ENCODE data around the gene TMEM63C. TPM values are rescaled to one million over a fixed set of nuclear protein-coding genes. Genes with fewer than 3 reads are reported as not detected.
"Not testable (repeated sequence)": the region's sequence is repeated elsewhere in the genome, so short reads cannot be mapped to it uniquely, and the experiment has no call there.

The TMEM63C gene
- total and polyA plus RNA-seq, 4 experiments from 2014 or later, result 0.36 to 1.7 TPM; not detected in 2

- Histone ChIP-seq H3K27me3 (ENCODE audit: insufficient read depth, low read length) (no peaks in the 10 kb centered on the region), H3K4me3 (ENCODE audit: low read length in 2 of 2) (no peak overlapping the region), H3K4me1 (ENCODE audit: insufficient read depth, low read length) (no peaks in the 10 kb centered on the region), H3K27ac (ENCODE audit: low read depth, low read length) (no peak overlapping the region), H3K36me3 (ENCODE audit: insufficient read depth, low read length) (no peaks in the 10 kb centered on the region), H3K9me3 (ENCODE audit: control insufficient read depth in 1 of 2, low read length in 2 of 2) (no peaks in the 10 kb centered on the region)
- no peak for DNase-seq
- no peak overlapping the region for H3K4me3 Mint-ChIP-seq
- ChIA-PET CTCF (ENCODE audit: partially characterized antibody) (no interaction called here), POLR2A (ENCODE audit: partially characterized antibody) (no interaction called here)
- H3K27me3 Mint-ChIP-seq, result peaks cover 24 to 44% of the 10 kb centered on the region in 2 donors
- H3K27ac Mint-ChIP-seq, result no peak overlapping the region
- peaks cover 0 to 4% (median 0%) of the 10 kb centered on the region in 4 donors for H3K4me1 Mint-ChIP-seq
- intact Hi-C loops (cut with micrococcal nuclease), result no loop called here
- H3K9me3 Mint-ChIP-seq, result peaks cover 0 to 3% (median 0%) of the 10 kb centered on the region in 8 donors
- no peaks in the 10 kb centered on the region for H3K36me3 Mint-ChIP-seq
Measured at GRCh38 chr14:77158175-77158881, 23.3 kb upstream of the TMEM63C start.

- no peak overlapping the region for H3K27ac Mint-ChIP-seq
- POLR2A ChIA-PET (ENCODE audit: partially characterized antibody), result no interaction called here
- H3K9me3 Mint-ChIP-seq, result peaks cover 0 to under 1% (median 0%) of the 10 kb centered on the region in 8 donors
- CTCF ChIA-PET (ENCODE audit: partially characterized antibody), result no interaction called here
- intact Hi-C loops (cut with micrococcal nuclease), result no loop called here
- no peaks in the 10 kb centered on the region for H3K4me1 ChIP-seq (ENCODE audit: insufficient read depth, low read length)
- peaks cover 23 to 42% of the 10 kb centered on the region in 2 donors for H3K27me3 Mint-ChIP-seq
- H3K9me3 ChIP-seq (ENCODE audit: control insufficient read depth in 1 of 2, low read length in 2 of 2), result no peaks in the 10 kb centered on the region
- H3K4me3 ChIP-seq (ENCODE audit: low read length in 2 of 2), result no peak overlapping the region
- no peak overlapping the region for H3K4me3 Mint-ChIP-seq
- no peaks in the 10 kb centered on the region for H3K36me3 ChIP-seq (ENCODE audit: insufficient read depth, low read length)
- no peaks in the 10 kb centered on the region for H3K27me3 ChIP-seq (ENCODE audit: insufficient read depth, low read length)
- no peak overlapping the region for H3K27ac ChIP-seq (ENCODE audit: low read depth, low read length)
- no peak for DNase-seq
- no peaks in the 10 kb centered on the region for H3K36me3 Mint-ChIP-seq
- peaks cover 0 to 4% (median 0%) of the 10 kb centered on the region in 4 donors for H3K4me1 Mint-ChIP-seq
Measured at GRCh38 chr14:77158882-77159255, 22.7 kb upstream of the TMEM63C start.

GRCh38 chr14:77161011-77161410, 20.6 kb upstream of the TMEM63C start:
- CTCF ChIA-PET (ENCODE audit: partially characterized antibody), result no interaction called here
- Histone ChIP-seq H3K36me3 (ENCODE audit: insufficient read depth, low read length) (no peaks in the 10 kb centered on the region), H3K9me3 (ENCODE audit: control insufficient read depth in 1 of 2, low read length in 2 of 2) (no peaks in the 10 kb centered on the region)

GRCh38 chr14:77170045-77170444, 11.6 kb upstream of the TMEM63C start:
- Mint-ChIP-seq H3K27me3 (peaks cover 8 to 15% of the 10 kb centered on the region in 2 donors), H3K9me3 (peaks cover 0 to 44% (median 26%) of the 10 kb centered on the region in 8 donors), H3K36me3 (peaks cover 0 to 3% of the 10 kb centered on the region in 2 donors), H3K27ac (no peak overlapping the region), H3K4me1 (no peaks in the 10 kb centered on the region), H3K4me3 (no peak overlapping the region)
- peaks cover 4 to 7% of the 10 kb centered on the region in 2 donors for H3K9me3 ChIP-seq (ENCODE audit: control insufficient read depth in 1 of 2, low read length in 2 of 2)
- no peak for DNase-seq
- ChIA-PET POLR2A (ENCODE audit: partially characterized antibody) (no interaction called here), CTCF (ENCODE audit: partially characterized antibody) (no interaction called here)
- no peaks in the 10 kb centered on the region for H3K4me1 ChIP-seq (ENCODE audit: insufficient read depth, low read length)
- intact Hi-C loops (cut with micrococcal nuclease), result no loop called here
- H3K27ac ChIP-seq (ENCODE audit: low read depth, low read length), result no peak overlapping the region
- H3K27me3 ChIP-seq (ENCODE audit: insufficient read depth, low read length), result no peaks in the 10 kb centered on the region
- no peak overlapping the region for H3K4me3 ChIP-seq (ENCODE audit: low read length in 2 of 2)
- no peaks in the 10 kb centered on the region for H3K36me3 ChIP-seq (ENCODE audit: insufficient read depth, low read length)

More at GRCh38 chr14:77161011-77161410, 20.6 kb upstream of the TMEM63C start:
- POLR2A ChIA-PET (ENCODE audit: partially characterized antibody), result no interaction called here
- no peak overlapping the region for H3K4me3 Mint-ChIP-seq
- peaks cover 21 to 36% of the 10 kb centered on the region in 2 donors for H3K27me3 Mint-ChIP-seq
- Histone ChIP-seq H3K27ac (ENCODE audit: low read depth, low read length) (no peak overlapping the region), H3K27me3 (ENCODE audit: insufficient read depth, low read length) (no peaks in the 10 kb centered on the region), H3K4me3 (ENCODE audit: low read length in 2 of 2) (no peak overlapping the region), H3K4me1 (ENCODE audit: insufficient read depth, low read length) (no peaks in the 10 kb centered on the region)
- DNase-seq, result no peak
- H3K27ac Mint-ChIP-seq, result no peak overlapping the region
- H3K9me3 Mint-ChIP-seq, result peaks cover 0 to 2% (median 0%) of the 10 kb centered on the region in 8 donors
- H3K36me3 Mint-ChIP-seq, result no peaks in the 10 kb centered on the region
- intact Hi-C loops (cut with micrococcal nuclease), result no loop called here
- H3K4me1 Mint-ChIP-seq, result peaks cover 0 to 4% (median 0%) of the 10 kb centered on the region in 4 donors

- ChIA-PET POLR2A (ENCODE audit: partially characterized antibody) (no interaction called here), CTCF (ENCODE audit: partially characterized antibody) (interaction anchor here (1.5 kb wide), 1 partner anchor 143 kb away, joined by 3 read pairs; no protein-coding TSS in a partner anchor)
- H3K4me3 ChIP-seq (ENCODE audit: low read length in 2 of 2), result no peak overlapping the region
- no peaks in the 10 kb centered on the region for H3K27me3 ChIP-seq (ENCODE audit: insufficient read depth, low read length)
- Mint-ChIP-seq H3K27me3 (peaks cover 13 to 16% of the 10 kb centered on the region in 2 donors), H3K4me1 (no peaks in the 10 kb centered on the region), H3K36me3 (peaks cover 0 to 3% of the 10 kb centered on the region in 2 donors), H3K27ac (no peak overlapping the region), H3K9me3 (peaks cover 0 to 44% (median 24%) of the 10 kb centered on the region in 8 donors), H3K4me3 (no peak overlapping the region)
- H3K27ac ChIP-seq (ENCODE audit: low read depth, low read length), result no peak overlapping the region
- no peaks in the 10 kb centered on the region for H3K36me3 ChIP-seq (ENCODE audit: insufficient read depth, low read length)
- H3K4me1 ChIP-seq (ENCODE audit: insufficient read depth, low read length), result no peaks in the 10 kb centered on the region
- no peak for DNase-seq
- intact Hi-C loops (cut with micrococcal nuclease), result no loop called here
- H3K9me3 ChIP-seq (ENCODE audit: control insufficient read depth in 1 of 2, low read length in 2 of 2), result peaks cover 4 to 7% of the 10 kb centered on the region in 2 donors
Measured at GRCh38 chr14:77172916-77173315, 8.7 kb upstream of the TMEM63C start.

GRCh38 chr14:77173911-77174617, 7.5 kb upstream of the TMEM63C start:
- H3K36me3 ChIP-seq (ENCODE audit: insufficient read depth, low read length); H3K27me3 ChIP-seq (ENCODE audit: insufficient read depth, low read length); H3K4me1 ChIP-seq (ENCODE audit: insufficient read depth, low read length); H3K27ac Mint-ChIP-seq; H3K4me3 Mint-ChIP-seq; POLR2A ChIA-PET (ENCODE audit: partially characterized antibody); H3K9me3 ChIP-seq (ENCODE audit: control insufficient read depth in 1 of 2, low read length in 2 of 2); H3K27ac ChIP-seq (ENCODE audit: low read depth, low read length); H3K4me3 ChIP-seq (ENCODE audit: low read length in 2 of 2); intact Hi-C loops (cut with micrococcal nuclease); DNase-seq; H3K4me1 Mint-ChIP-seq; H3K36me3 Mint-ChIP-seq: not testable (repeated sequence)
- H3K27me3 Mint-ChIP-seq, result peaks cover 11 to 13% of the 10 kb centered on the region in 2 donors
- peaks cover 0 to 35% (median 20%) of the 10 kb centered on the region in 8 donors for H3K9me3 Mint-ChIP-seq
- CTCF ChIA-PET (ENCODE audit: partially characterized antibody), result interaction anchor here (1.5 kb wide), 1 partner anchor 142 kb away, joined by 3 read pairs; no protein-coding TSS in a partner anchor

- peaks cover 0 to 3% (median 0%) of the 10 kb centered on the region in 4 donors for H3K4me1 Mint-ChIP-seq
- H3K27me3 Mint-ChIP-seq, result peaks cover 11 to 13% of the 10 kb centered on the region in 2 donors
- no peaks in the 10 kb centered on the region for H3K4me1 ChIP-seq (ENCODE audit: insufficient read depth, low read length)
- no peaks in the 10 kb centered on the region for H3K27me3 ChIP-seq (ENCODE audit: insufficient read depth, low read length)
- CTCF ChIA-PET (ENCODE audit: partially characterized antibody), result no interaction called here
- no peaks in the 10 kb centered on the region for H3K36me3 Mint-ChIP-seq
- no peak overlapping the region for H3K27ac Mint-ChIP-seq
- no peaks in the 10 kb centered on the region for H3K9me3 ChIP-seq (ENCODE audit: control insufficient read depth in 1 of 2, low read length in 2 of 2)
- H3K36me3 ChIP-seq (ENCODE audit: insufficient read depth, low read length), result no peaks in the 10 kb centered on the region
- H3K9me3 Mint-ChIP-seq, result peaks cover 0 to 17% (median 9%) of the 10 kb centered on the region in 8 donors
- no peak overlapping the region for H3K27ac ChIP-seq (ENCODE audit: low read depth, low read length)
- intact Hi-C loops (cut with micrococcal nuclease), result no loop called here
- POLR2A ChIA-PET (ENCODE audit: partially characterized antibody), result no interaction called here
- DNase-seq, result no peak
- H3K4me3 Mint-ChIP-seq, result no peak overlapping the region
- H3K4me3 ChIP-seq (ENCODE audit: low read length in 2 of 2), result no peak overlapping the region
Measured at GRCh38 chr14:77175843-77176242, 5.8 kb upstream of the TMEM63C start.

All from CD4-positive, alpha-beta memory T cell (primary cell).